Raji (cell line): ENCODE data around the gene MT1X.

Experiments
- POLR2A ChIP-seq: IDR thresholded peaks from 2 replicates; pipeline ENCODE4 v1.6.1; 2011; ENCODE audit warnings: low read depth, low read length, control low read depth; ENCODE audit not compliant: insufficient read depth

MT1X gene

DNA sequence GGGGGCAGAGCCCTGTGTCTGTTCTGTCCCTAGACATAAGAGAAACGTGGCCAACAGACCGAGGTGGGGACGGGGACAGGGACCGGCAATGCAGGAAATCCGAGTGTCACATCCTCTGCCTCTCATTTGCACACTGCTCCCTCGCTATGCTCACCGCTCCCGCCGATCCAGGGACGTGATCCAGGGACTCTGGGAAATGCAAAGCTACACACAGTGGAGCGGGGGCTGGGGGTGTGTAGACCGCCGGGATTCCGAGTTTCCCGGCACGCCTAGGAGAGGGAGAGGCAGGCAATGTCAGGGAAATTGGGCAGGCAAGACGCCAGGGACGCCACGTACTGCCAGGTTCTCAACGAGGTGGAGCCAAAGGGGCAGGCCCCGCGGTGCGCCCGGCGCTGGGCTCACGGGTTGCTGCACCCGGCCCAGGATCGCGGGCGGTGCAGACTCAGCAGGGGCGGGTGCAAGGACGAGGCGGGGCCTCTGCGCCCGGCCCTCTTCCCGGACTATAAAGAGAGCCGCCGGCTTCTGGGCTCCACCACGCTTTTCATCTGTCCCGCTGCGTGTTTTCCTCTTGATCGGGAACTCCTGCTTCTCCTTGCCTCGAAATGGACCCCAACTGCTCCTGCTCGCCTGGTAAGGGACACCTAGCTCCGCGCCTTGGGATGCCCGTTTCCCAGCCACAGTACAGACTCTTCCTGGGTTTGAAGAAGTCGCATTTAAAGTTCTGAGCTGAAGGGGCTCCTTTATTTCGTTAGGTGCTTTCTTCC, at the start of gene MT1X:
Gene MT1X (plus strand): TSS at position 532 of the 764 bp plus-strand sequence. CDS start 71 bp downstream, at position 603.
- TF ChIP-seq POLR2A = peak; percentile 93

- no peak for TF ChIP-seq POLR2A
These were observed 49.4 kb upstream of the MT1X start for GRCh38 chr16:56632848-56633365.

GRCh38 chr16:56633535-56633934, 48.7 kb upstream of the MT1X start:
- no peak for TF ChIP-seq POLR2A

DNA sequence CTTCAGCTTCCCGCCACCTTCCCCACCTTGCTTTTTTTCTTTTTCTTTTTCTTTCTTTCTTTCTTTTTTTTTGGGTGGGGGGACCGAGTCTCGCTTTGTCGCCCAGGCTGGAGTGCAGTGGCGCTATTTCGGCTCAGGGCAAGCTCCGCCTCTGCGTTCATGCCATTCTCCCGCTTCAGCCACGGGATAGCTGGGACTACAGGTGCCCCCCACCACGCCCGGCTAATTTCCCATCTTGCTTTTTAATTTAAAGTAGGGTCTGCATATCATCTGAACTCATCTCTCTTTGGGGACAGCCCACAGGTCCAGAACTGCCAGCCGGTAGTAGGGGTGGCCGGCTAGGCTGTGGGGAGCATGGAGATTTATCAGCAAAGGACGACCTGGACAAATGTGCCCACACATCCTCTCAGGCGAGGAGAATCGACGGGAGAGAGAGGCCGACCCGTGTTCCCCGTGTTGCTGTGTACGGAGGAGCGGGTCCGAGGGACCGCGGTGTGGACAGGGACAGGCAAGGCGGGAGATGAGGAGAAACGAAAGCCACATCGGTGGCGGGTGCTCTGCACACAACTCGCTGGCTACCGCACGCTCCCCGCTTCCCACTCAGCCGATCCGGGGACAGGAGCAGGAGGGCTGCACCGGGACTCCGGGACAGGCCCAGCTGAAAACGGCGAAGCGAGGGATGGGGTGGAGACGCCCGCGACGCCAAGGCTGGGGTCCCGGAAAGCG, 47.4 kb upstream of the MT1X start:
- TF ChIP-seq POLR2A = no peak

GRCh38 chr16:56635441-56635967, 46.8 kb upstream of the MT1X start:
- no peak for TF ChIP-seq POLR2A

- no peak for TF ChIP-seq POLR2A
These were observed 45.5 kb upstream of the MT1X start for GRCh38 chr16:56636616-56637413.

GRCh38 chr16:56637814-56638750, 44.2 kb upstream of the MT1X start, which contains the start of gene MT1A:
MT1A (plus strand) TSS chr16:56638666; CDS start chr16:56638739, 73 bp downstream.
- no peak for TF ChIP-seq POLR2A

GRCh38 chr16:56639045-56639444, 43.2 kb upstream of the MT1X start:
- no peak for TF ChIP-seq POLR2A

- no peak for TF ChIP-seq POLR2A
These were observed 42.2 kb upstream of the MT1X start for GRCh38 chr16:56640076-56640475.

DNA sequence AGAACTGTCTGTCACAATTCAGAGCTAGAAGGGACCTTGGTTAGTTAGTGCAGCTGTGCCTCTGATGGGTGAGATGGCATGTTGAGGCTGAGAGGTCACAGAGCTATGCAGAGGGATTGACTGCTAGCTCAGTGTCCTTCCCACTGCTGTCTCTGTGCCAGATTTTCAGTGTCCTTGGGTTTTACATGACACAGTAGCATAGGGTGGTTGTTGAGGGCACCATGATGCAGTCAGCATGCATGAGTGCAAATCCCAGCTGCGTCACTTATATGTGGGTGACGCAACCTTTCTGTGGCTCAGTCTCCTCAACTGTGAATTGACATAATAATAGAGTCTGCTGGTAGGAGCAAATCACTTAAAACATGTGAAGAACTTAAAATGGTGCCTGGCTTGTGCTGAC, 41.1 kb upstream of the MT1X start:
- TF ChIP-seq POLR2A = no peak

DNA sequence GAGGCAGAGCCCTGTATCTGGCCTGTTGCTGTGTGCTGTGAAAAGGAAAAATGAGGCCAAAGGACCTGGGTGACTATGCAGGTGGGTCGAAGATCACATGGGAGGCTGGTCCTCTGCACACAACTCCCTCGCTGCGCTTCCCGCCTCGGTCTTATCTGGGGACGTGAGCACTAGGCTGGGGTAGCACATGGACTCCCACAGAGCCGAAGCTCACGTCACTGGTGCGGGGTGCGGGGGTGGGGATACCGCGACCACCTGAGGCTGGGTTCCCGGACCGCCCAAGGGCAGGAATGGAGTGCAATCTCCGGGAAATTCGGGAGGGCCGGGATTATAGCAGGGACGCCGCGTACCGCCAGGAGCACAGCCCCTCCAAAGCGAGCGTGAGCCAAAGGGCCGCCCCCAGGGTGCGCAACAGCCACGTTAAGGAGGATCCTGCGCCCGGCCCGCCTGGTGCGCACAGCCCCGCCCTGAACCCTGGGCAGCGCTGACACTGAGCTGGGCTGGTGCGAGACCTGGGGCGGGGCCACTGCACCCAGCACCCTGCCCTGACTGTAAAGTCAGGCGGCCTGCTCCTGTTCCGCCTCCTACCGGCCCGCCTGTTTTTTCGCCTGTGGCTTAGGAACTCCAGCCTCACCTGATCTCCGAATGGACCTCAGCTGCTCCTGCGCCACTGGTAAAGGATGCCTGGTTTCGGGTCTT, 39.0 kb upstream of the MT1X start:
- no peak for TF ChIP-seq POLR2A

GRCh38 chr16:56643833-56644232, 38.4 kb upstream of the MT1X start:
- TF ChIP-seq POLR2A = no peak

- no peak for TF ChIP-seq POLR2A
These were observed 37.0 kb upstream of the MT1X start for GRCh38 chr16:56645311-56645710.
